Activated T-cell treated with anti-CD3 and anti-CD28 coated beads, Interleukin-2, amount 50 U/mL, for 48 hours (primary cell): ENCODE data around the gene SPATA9.
"Not testable (repeated sequence)": the region's sequence is repeated elsewhere in the genome, so short reads cannot be mapped to it uniquely, and the experiment has no call there.

ENCODE experiments used
- DNase-seq, 2 experiments: peaks; one replicate each; pipeline ENCODE4 v3.0.0-alpha.2; 2020

The SPATA9 gene

DNA sequence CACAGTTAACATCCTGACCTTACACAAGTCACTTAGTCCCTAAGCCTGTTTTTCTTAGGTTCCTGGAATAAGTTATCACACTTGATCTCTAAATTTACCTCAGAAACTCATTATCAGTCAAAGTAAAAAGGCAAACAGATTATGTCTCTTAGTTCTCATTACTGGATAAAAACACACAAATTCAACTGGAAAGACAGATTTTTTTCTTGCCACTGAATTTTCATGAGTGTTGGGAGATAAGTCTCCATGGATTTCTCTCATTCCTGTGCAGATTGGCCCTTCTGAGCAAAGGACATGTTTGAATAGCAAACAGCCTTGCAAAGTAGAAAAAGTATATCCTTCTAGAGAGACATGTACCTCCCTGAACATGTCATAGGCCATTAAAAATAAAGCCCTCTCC, 10.2 kb downstream of the SPATA9 start:
- DNase-seq, result no peak

- no peak for DNase-seq
Observed at GRCh38 chr5:95671826-95672225, 11.0 kb downstream of the SPATA9 start.

DNA sequence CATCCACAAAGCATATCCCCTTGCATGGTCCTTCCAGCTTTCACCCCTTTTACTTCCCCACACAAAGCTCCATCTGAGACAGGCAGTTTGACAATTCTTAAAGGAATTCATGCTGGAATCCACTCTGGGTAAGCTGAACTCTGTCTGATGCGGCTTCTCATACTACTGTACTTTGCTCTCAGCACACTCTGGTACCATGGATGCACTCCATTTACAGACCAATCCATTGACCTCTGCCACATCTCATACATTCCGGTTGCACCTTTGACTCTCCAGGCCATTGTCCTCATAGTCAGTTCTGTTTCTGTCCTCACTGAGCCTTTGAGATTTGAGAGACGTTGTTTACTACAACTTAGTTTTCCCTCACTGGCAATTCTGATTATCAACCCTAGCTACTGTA, 12.2 kb downstream of the SPATA9 start:
- no peak for DNase-seq

DNA sequence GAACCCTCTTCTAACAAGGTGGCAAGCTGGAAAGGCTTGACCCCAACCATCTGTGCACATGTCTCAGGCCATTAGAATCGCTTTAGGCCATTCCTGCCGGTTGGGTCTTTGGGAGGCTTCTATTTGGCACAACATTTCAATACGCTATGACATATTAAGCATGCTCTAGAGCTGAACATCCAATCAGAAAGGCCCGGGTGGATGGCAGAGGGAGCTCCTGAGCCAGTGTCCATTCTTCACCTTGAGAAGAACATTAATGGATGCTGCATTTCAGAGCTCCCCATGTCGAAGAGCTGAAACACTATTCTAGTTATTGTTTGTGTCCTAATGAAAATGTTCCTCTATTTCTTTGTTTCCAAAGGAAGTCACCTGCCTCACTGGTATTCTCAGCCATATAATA, 12.8 kb downstream of the SPATA9 start:
- DNase-seq, result no peak

- DNase-seq, result no peak
Observed at GRCh38 chr5:95669540-95669939, 13.3 kb downstream of the SPATA9 start.

DNA sequence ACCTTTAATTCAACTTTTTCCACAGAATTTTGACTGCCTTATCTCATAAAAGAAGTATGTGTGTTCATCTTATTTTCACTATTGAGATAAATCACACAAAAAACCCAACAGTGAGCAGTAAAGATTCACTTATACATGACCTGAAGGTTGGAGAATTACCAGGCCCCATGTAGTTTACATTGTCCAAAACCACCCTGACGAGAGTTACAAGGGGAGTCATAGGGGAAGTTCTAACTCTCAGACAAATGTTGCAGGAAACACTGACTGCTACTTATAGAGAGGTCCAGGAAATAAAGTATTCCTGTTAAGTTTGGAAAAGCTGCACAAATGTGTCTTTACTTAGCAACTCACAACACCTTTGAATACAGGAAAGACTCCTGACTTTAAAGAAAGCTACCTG, 14.1 kb downstream of the SPATA9 start:
- DNase-seq, result no peak

DNA sequence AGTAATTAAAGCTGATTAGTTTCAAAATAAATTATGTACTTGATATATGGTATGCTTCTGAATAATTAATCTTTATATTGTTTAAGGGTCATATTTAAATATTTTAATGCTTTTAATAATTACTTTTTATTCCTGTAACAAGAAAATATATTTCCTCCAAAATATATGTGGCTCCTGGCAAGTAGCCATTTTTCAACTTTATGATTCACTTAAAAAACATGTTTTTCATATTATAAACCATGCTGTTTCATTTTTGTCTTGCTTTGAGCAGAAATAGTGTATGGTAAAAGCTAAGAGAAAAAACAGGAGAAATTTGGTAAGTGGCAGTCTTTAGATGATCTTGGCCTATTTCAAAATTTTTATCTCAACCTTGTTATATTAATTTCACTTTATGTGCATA, 14.6 kb downstream of the SPATA9 start:
- DNase-seq, result no peak

DNA sequence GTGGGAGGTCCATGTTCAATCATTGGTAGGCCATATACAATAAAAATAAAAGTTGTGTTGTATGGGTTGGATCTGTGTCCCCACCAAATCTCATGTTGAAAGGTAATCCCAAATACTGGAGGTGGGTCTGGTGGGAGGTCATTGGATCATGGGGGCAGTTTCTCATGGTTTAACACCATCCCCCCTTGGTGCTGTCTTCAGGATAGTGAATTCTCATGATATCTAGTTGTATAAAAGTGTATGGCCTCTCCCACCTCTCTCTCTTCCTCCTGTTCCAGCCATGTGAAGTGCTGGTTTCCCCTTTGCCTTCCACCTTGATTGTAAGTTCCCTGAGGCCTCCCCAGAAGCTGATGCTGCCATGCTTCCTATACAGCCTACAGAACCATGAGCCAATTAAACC, 15.1 kb downstream of the SPATA9 start:
- DNase-seq, result no peak

DNA sequence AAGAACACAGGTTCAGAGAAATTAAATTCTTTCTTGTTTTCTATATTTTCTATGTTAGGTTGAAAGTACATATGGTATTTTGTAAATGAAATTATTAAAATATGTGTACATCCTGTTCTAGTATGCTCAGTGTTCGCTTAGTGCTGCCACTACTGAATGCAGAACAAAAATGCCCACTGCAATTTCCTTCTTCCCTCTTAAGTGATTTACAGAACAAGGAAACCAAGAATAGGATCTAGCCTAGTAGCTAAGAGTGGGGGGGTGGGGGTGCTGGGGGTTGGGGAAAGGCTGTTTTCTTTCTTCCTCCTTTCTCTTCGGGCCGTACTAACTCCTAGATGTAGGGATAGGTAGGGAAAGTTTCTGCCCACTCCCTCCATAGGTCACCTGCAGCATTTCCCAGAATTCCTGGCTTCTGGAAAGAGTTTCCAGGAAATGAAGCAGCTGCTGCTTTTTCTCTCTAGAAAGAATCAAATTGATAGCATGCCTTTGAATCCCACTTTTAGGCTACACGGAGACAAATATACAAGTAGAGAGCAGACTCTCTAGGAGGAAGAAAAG, 15.7 kb downstream of the SPATA9 start:
- no peak for DNase-seq

DNA sequence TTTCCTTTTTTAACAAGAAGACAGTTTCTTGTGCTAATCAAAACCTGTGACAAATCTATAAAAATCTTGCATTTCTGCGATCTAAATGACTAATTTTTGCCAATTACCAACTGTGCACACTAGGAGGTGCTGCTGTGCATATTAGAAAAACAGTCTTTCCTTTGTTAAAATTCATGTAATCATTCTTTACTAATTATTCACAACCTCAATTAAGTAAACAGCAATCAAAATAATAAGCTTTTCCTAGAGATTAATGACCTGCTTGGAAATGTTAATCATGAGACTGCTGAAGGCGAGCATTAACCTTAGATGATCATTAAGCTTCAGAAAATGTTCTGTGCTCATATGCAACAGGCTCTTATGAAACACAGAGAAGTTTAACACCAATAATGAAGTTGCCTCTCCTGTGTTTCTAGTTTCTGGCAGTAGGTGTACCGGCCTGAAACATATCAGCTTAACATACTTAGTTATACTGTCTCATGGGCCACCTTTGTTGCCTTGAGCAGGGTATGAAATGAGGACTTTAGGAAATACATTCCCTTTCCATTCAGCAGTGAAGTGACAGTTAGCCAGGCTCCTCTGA, 18.5 kb downstream of the SPATA9 start:
- no peak for DNase-seq

GRCh38 chr5:95662946-95663345, 19.8 kb downstream of the SPATA9 start:
- no peak for DNase-seq

DNA sequence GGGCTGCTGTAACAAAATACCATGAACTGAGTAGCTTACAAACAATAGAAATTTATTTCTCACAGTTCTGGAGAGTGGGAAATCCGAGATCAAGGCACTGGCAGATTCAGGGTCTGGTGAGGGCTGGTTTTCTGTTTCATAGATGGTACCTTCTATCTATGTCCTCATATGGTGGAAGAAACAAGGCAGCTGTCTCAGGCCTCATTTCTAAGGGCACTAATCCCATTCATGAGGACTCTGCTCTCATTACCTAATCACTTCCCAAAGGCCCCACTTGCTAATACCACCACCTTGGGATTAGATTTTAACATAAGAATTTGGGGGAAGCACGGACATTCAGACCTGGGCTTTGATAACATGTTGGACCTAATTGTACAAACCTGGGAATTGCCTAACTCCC, 22.7 kb downstream of the SPATA9 start:
- no peak for DNase-seq

- no peak for DNase-seq
Observed at GRCh38 chr5:95655575-95655974, 27.2 kb downstream of the SPATA9 start.

GRCh38 chr5:95654196-95654595, 28.6 kb downstream of the SPATA9 start:
- DNase-seq, result no peak

DNA sequence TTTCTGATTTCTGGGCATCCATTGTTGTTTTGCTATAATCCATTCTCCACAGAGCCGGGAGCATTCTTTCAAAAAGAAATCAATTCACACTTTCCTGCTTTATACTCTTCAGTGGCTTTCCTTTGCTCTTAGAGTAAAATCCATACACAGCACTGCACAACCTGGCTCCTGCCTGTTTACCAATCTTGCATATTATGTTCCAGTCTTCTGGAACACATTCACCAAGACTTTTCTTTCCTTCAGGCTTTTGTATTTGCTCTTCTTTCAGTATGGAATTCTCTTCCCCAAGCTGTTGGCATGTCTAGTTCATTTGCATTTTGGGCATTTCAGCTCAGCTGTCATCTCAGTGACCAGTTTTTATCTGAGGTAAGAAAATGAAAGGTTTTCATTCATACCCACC, 29.9 kb downstream of the SPATA9 start:
- DNase-seq, result no peak

DNA sequence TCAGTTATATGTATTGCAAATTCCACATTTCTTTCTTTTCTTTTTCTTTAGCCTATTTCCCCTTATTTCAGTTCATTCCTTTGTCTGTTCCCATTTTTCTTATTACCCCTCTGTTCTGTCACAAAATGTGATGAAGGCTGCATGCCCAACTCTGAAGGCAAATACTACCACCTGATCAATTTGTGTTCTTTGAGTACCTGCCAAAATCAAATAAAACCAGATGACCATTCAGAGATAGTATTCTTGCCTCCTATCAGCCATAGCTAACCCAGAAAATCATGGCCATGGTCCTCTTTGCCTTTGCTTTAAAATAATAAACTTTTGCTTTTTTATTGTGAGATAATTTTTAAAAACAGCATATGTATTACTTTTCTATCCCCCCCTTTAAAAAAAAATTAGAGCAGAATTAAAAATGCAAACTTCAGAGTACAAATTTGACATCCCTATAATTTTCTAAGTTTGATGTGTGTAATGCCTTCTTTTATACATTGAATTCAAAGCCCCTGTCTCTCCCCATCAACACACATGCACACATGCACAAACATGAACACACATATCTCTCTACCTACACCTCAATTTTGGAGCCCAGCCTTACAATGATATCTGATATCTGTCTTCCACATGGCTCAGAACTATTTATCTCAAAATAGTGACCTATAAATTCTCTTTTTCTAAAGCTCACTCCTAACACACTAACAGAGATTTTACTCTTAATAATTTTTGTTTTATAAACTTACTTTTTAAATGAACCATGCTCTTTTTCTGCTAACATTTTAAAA, 32.8 kb downstream of the SPATA9 start:
- DNase-seq, result no peak

DNA sequence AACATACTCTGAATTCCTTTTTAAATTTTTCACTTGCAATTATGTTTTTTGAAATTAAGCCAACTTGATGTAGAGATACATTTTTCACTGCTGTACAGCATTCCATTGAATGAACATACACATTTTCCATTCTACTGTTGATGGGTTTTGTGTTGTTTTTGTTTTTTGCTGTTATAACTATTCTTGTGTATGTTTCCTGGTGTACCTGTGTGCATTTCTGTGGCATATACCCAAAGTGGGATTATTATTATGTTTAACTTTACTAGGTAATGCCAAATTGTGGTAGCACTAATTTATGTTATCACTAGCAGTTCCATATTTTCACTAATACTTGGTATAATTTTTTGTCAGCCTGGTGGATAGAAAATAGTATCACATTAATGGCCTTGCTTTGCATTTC, 33.5 kb downstream of the SPATA9 start:
- no peak for DNase-seq

DNA sequence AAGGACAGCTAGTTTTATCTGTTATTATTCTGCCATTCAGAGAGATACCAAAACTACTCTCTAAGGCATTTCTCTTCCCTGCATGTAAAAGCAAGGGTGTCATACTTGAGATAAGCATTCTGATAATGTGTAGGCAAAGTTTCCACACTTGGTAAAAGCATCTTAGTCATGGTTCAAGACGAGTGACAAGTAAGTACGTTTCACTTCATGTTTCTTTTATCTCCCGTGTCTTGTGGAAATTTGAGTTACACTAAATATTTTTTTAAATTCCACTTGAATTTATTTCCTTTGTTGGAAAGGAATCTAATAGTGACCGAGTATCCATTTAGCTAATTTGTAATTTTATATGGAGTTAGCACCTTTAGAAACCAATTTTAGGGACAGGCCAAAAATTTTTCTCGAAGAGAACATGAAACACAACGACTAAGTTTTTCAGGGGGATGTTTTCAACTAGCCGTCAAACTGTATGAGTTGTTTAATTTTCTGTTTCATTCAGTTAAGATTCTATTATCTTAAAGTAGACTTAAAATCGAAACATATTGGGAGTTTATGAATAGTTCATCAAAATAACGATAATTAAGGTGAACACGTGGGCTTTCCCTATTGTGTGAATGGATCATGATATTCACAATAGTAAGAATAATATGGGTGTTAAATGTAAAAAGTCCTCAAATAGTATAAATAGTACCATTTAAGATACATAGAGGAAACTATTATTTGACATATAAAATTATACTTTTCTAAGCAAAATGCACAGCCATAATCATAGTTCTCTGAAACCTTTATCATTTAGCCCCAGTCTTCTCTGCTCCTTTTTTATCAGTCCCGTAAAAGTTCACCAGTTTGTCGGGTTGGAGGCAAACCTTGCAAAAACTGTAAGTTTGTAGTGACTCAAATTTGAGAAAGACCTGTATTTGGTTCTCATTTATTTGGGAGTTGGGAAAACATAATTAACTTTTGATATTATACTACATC, 34.6 kb downstream of the SPATA9 start:
- no peak for DNase-seq

DNA sequence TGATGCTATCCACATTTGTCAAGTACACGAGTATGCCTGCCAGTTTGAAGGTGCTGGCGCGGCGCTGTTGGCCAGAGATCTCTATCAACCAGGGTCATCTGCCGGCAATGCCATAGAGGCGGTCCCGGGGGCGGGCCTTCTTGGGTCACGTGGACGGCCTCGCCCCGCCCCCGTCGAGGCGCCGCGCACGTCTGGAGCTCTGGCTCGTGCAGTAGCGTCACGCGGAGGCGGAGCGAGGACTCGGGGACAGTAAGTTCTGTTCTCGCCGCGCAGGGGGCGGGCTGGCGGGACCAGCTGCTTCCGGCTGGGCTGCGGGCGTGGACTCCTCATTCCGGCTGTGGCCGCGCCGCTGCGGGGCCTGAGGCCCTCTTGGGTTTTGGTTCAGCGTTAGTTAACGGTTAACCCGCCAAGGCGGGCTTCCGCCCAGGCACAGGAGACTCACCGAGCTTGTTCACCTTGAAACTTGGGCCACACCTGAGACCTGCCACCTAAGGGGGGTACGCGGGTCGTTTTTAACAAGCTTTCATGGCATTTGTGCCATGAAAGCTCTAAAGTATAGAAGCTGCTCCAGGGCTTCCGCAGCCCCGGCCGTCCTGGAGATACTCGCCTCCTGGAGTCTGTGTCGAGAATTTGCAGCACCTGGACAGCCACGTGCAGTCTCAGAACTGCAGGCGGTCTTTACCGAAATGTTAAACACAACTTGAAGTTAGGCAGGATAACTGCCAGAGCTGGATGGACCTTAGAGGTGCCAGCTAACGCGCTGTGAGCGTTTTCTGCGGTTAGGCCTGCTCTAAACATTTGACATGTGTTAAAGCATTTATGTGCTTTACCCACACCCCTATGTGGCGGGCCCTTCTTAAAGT, 36.0 kb downstream of the SPATA9 start, which contains the start of gene RFESD:
RFESD (plus strand) TSS at position 209 of the 863 bp plus-strand sequence. CDS start 5,495 bp downstream, outside the sequence.
- peak; percentile 97 for DNase-seq

GRCh38 chr5:95646226-95646568, 36.6 kb downstream of the SPATA9 start:
- not testable (repeated sequence) for DNase-seq

GRCh38 chr5:95644351-95645042, 38.3 kb downstream of the SPATA9 start:
- peak; percentile 59 to 62 for DNase-seq

GRCh38 chr5:95643152-95643551, 39.6 kb downstream of the SPATA9 start:
- no peak for DNase-seq
